Activated T-cell treated with anti-CD3 and anti-CD28 coated beads for 48 hours (primary cell): ENCODE results near the gene ADAD2.

Experiments used
- DNase-seq: peaks from one replicate; pipeline ENCODE4 v3.0.0-alpha.2; 2020; ENCODE audit warnings: low read depth

ADAD2 gene

GRCh38 chr16:84224554-84224953, 33.6 kb downstream of the ADAD2 start:
- no peak for DNase-seq

DNA sequence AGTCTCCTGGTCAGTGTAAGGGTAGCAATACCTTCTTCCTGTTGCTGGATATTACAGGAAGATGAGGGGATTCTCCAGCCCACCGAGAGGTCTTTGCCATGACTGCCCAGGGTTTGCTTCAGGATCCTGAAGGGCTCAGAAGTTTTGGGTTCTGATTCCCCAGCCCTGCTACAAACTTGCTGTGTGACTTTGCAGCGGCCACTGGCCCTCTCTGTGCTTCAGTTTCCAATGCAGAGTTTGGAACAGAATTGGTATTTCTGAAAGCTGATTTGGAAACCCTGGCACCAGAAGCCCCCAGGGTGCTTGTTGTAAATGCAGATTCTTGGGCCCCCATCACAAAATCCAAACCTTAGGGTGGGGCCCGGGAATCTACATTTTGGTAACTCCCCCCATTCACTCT, 34.2 kb downstream of the ADAD2 start:
- no peak for DNase-seq

GRCh38 chr16:84225571-84225970, 34.6 kb downstream of the ADAD2 start:
- DNase-seq, result no peak

- no peak for DNase-seq
Observed at GRCh38 chr16:84226026-84226425, 35.1 kb downstream of the ADAD2 start.

DNA sequence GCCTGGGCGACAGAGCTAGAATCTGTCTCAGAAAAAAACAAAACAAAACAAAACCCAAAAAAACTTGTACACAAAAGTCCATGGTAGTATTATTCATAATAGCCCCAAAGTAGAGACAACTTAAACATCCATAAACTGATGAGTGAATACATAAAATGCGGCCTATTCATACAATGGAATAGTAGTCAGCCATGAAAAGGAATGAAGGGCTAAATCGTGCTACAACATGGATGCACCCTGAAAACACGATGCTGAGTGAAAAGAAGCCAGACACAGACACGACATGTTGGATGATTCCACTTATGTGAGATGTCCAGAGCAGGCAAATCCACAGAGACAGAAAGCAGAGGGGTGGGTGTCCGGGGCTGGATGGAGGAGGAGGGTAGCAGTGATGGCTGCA, 36.6 kb downstream of the ADAD2 start:
- no peak for DNase-seq

- no peak for DNase-seq
Observed at GRCh38 chr16:84228256-84228838, 37.4 kb downstream of the ADAD2 start.

DNA sequence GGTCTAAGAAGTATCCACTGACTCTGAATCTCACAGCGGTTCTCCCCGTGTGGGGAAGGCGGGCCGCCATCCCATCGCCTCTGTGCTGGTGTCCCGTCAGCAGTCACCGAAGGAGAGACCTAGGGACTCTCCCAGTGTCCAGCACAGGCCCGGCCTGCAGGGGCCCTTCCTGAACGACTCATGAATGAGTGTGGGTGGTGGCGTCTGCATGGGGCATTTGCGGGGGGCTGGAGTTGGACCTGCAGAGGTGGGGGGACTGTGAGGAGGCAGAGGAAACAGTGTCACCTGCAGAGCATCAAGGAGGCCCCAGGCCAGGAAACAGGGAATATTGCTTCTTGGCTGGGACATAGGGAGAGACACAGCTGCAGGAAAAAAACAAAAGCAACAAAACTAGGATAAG, 38.5 kb downstream of the ADAD2 start:
- no peak for DNase-seq

GRCh38 chr16:84232060-84232459, 41.1 kb downstream of the ADAD2 start:
- DNase-seq, result no peak

DNA sequence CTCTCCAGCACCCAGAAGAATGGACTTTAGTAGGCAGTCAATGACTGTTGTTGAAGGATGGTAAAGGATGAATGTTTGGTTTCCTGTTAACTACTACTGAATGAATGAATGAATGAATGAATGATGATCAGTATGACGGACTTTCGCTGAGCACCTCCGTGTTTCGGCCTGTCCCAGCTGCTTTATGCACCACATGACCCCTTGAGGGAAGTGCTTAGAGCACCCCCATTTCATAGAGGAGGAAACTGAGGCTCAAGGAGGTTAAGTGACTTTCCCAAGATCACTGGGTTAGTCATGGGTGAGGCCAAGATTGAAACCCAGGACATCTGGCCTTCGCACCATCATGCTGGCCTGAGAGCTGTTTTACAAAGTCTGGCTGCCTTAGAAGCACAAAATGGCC, 42.0 kb downstream of the ADAD2 start:
- DNase-seq, result no peak

GRCh38 chr16:84233748-84234147, 42.8 kb downstream of the ADAD2 start:
- no peak for DNase-seq

DNA sequence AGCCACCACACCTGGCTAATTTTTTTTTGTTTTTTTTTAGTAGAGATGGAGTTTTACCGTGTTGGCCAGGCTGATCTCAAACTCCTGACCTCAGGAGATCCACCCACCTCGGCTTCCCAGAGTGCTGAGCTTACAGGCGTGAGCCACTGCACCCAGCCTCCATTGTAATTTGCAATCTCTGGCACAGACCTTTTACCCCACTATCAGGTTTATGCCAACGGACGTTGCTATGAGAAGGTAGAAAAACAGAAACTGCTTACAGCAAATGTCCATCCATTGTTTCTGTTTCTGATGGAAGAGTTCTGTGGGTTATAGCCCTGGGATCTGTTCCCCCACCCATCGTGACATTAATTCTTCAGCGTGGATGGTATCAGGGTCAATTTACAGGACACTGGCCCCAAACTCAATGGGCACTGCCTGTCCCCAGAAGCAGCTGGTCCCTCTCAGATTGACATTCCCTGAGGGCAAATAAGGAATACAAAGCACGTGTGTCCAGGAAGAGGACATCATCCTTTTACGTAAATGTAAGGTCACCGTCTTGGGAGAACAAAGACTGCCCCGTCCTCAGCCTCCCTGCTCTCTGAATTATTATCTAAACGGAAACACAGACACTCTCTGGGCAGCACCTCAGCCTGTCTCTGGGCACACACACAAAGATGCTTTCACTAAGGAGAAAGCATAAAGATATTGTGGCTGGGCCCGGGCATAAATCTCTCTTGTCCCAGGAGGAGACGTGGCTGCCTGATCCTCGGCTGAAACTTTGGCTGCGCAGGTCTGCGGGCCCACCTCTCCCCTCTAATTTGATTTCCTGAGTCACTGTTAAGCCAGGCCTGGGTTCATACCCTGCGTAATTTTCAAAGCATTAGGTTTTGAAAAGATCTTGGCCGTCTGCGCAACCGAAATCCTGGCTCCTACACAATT, 43.6 kb downstream of the ADAD2 start:
- no peak for DNase-seq

DNA sequence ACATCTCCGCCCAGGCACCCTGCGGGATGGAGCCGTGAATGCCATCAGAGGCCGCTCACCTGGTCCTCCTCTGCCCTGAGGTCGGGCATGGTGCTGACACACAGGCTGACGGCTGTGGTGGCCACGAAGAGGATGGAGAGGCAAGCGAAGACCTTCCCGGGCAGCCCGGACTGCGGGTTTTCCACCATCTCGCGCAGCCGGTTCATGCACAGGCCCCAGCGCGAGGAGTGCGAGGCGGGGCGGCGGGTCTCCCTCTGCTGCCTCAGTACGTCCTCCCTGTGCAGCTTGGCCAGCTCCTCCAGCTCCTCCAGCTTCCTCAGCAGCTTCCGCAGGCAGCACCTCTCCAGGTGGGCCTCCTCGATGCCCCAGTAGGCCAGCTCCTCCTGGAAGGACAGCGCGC, 45.7 kb downstream of the ADAD2 start:
- DNase-seq, result no peak

GRCh38 chr16:84237994-84238750, 47.2 kb downstream of the ADAD2 start:
- no peak for DNase-seq

GRCh38 chr16:84239141-84239769, 48.3 kb downstream of the ADAD2 start:
- no peak for DNase-seq

DNA sequence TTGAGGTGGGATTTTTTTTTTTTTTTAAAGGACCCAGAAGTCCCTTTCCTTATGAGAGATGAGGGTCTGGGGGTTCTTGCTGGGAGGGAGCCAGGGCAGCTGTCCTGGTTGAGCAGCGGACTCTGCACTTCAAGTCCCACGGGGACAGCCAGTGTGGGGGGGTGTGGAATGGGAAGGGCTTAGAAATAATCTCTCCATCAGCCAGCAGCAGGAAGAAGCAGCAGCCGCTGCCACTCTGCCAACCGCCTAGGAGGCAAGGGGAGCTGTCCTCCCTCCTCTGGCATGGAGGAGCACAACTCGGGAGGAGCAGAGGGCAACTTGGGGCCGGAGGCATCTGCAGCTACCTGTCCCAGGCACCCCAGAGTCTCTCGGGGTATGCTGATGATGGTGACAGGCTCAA, 49.0 kb downstream of the ADAD2 start, which contains the start of gene KCNG4:
Gene KCNG4 (minus strand): TSS at position 104 of the 400 bp plus-strand sequence. CDS start 2,527 bp downstream, outside the sequence.
- no peak for DNase-seq

- no peak for DNase-seq
Observed at GRCh38 chr16:84240455-84240854, 49.5 kb downstream of the ADAD2 start.

DNA sequence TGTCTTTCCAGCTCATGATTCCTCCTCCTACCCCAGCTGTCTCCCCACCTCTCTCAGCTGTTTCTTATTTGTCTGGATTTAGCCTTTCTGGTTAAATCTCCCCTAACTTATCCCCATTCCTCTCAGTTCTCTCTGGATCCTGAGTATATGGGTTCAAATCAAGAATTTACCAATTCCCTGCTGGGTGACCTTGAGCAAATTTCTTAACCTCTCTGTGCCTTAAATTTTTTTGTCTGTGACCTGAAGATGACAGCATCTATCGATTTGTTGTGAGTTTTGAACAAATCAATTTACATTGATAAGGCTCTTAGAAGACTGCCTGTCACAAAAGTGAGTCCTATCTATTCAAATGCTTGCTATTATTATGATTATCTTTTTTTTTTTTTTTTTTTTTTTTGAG, 50.8 kb downstream of the ADAD2 start:
- DNase-seq, result no peak

DNA sequence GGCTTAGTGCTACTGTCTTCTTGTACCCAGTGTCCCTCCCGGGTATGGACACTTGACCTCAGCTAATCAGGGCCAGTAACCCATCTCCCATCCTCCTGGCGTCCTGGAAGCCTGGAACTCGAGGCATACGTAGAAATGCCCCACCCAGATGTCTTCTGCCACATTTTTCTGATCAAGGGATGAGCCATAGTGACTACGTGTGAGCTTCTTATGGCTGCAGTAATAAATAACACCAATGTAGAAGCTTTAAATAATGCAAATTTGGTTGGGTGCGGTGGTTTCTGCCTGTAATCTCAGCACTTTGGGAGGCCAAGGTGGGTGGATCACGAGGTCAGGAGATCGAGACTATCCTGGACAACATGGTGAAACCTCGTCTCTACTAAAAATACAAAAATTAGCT, 51.9 kb downstream of the ADAD2 start:
- DNase-seq, result no peak

DNA sequence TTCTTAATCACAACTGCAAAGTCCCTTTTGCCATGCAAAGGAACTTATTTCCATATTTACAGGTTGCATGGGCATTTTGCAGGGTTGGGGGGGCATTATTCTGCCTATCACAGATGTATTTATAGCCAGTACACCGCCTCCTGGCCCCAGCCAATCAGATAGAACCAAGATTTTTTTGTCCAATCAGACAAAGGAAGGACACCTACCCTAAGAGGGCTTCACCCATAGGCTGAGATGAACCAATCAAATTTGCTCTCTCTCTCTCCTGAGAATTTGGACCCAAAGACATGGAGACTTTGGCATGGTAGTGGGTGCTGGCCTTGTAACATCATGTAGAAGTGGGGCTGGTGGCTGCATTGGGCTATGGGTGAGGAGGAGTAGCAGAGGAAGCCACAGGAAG, 52.8 kb downstream of the ADAD2 start:
- no peak for DNase-seq

- DNase-seq, result no peak
Observed at GRCh38 chr16:84244728-84245127, 53.8 kb downstream of the ADAD2 start.

DNA sequence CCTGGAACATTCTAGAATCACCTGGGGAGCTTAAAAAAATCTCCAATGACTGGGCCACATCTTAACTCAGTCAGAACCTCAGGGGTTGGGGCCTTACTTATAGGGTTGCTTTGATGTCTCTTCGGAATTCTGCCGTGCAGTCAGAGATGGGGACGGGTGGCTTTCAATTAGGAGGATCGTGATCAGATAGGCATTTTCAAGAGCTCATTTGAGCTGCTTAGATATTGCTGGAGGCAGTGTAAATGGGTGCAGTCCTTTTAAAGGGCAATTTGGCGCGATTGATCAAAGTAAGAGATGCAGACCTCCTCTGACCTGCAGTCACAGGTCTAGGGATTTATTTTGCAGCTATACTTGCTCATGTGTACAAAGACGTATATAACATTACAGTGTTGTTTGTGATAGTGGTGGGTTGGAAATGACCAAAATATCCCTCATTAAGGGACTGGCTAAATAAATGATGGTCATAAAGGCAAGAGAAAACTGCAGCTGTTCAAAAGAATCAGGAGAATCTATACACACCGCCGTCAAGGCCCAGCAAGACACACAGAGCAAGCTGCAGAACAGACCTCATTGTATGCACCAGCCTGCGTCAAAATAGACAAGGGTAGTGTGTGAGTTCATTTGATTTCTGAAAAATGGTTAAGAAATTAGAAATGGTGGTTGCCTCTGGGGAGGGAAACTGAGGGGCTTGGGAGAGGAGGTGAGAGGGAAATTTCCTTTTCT, 55.2 kb downstream of the ADAD2 start:
- DNase-seq, result no peak

DNA sequence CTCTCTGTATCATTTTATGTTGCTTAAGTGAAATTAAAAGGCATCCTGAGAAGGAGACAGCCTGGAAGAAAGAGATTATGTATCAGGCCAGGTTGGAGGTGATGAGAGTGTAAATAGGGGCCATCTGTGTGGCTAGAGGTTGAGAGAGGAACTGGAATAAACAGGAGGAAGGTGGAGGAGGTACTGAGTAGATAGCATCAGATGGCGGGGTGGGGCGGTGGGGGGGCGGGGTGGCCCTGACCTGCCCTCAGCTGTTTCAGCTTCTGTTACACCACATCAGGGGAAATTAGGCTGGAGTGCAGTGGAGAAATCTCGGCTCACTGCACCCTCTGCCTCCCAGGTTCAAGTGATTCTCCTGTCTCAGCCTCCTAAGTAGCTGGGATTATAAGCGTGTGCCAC, 55.7 kb downstream of the ADAD2 start:
- DNase-seq, result no peak
